OCI-LY7 (cell line): ENCODE results near the gene CYTH3.

Experiments used
- EZH2phosphoT487 ChIP-seq: fragments of 200-600 bp; sonication (generic); IDR thresholded peaks from 2 replicates; pipeline ENCODE4 v1.6.1; 2018; ENCODE audit warnings: low read depth, borderline replicate concordance, mild to moderate bottlenecking, mixed run types, antibody characterized with exemption, low read length, moderate library complexity, mixed read lengths
- TF ChIP-seq, protein P1 (sequence below): fragments of 200-600 bp; sonication (generic); conservative IDR thresholded peaks from 2 replicates; pipeline ENCODE4 v1.5.1; 2014; ENCODE audit warnings: mild to moderate bottlenecking, antibody characterized with exemption, low read length, moderate library complexity, mixed read lengths

DNA sequence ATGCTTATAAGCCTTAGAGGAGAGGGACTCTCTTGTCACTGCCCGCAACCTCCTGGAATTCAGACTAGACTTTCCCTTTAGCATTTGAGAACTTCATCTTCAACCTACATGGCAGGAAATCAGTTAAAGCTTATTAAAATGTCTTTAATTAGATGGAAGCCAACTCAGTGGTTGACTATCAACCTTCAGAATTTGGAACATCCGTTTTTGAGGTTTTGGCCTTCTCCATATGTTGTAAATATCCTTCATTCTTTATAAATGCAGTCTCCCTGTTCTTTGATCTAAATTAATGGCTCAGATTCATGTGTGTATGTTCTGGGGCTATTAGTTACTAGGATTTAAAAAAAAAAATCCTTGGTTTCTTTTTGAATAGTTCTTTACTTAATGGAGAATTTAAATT, 156.2 kb downstream of the CYTH3 start:
- TF ChIP-seq, protein P1, sequence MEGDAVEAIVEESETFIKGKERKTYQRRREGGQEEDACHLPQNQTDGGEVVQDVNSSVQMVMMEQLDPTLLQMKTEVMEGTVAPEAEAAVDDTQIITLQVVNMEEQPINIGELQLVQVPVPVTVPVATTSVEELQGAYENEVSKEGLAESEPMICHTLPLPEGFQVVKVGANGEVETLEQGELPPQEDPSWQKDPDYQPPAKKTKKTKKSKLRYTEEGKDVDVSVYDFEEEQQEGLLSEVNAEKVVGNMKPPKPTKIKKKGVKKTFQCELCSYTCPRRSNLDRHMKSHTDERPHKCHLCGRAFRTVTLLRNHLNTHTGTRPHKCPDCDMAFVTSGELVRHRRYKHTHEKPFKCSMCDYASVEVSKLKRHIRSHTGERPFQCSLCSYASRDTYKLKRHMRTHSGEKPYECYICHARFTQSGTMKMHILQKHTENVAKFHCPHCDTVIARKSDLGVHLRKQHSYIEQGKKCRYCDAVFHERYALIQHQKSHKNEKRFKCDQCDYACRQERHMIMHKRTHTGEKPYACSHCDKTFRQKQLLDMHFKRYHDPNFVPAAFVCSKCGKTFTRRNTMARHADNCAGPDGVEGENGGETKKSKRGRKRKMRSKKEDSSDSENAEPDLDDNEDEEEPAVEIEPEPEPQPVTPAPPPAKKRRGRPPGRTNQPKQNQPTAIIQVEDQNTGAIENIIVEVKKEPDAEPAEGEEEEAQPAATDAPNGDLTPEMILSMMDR = no peak
- no peak for TF ChIP-seq EZH2phosphoT487
